Hepatocyte (in vitro differentiated cells): ENCODE results near the gene TMEM174. TPM values are rescaled to one million over a fixed set of nuclear protein-coding genes. Genes with fewer than 3 reads are reported as not detected.
A peak's percentile ranks its signal among the peaks of the same experiment; 100 is the strongest.

Experiments used
- DNase-seq: peaks from one replicate; pipeline ENCODE4 v3.0.0-alpha.2; 2016; ENCODE audit warnings: low spot score
- H2AFZ ChIP-seq: fragments of 200-600 bp; sonication (generic); 2 replicates; pipeline ENCODE4 v1.6.0; 2016; ENCODE audit warnings: antibody characterized with exemption, mild to moderate bottlenecking
- H3K27ac ChIP-seq: fragments of 200-600 bp; sonication (generic); 2 replicates; pipeline ENCODE4 v1.5.1; 2016; ENCODE audit warnings: mild to moderate bottlenecking
- H3K27me3 ChIP-seq: fragments of 200-600 bp; sonication (generic); 2 replicates; pipeline ENCODE4 v1.6.1; 2016
- H3K36me3 ChIP-seq: fragments of 200-600 bp; sonication (generic); replicated peaks from 2 replicates; pipeline ENCODE4 v1.5.1; 2016; ENCODE audit warnings: low read depth; ENCODE audit not compliant: insufficient read depth
- H3K4me1 ChIP-seq: fragments of 200-600 bp; sonication (generic); 2 replicates; pipeline ENCODE4 v1.5.1; 2016; ENCODE audit warnings: mild to moderate bottlenecking, moderate library complexity; ENCODE audit not compliant: insufficient read depth
- H3K4me2 ChIP-seq: fragments of 200-600 bp; sonication (generic); 2 replicates; pipeline ENCODE4 v1.6.0; 2016
- H3K4me3 ChIP-seq: fragments of 200-600 bp; sonication (generic); 2 replicates; pipeline ENCODE4 v1.5.1; 2016; ENCODE audit warnings: mild to moderate bottlenecking
- H3K79me2 ChIP-seq: fragments of 200-600 bp; sonication (generic); 2 replicates; pipeline ENCODE4 v1.6.0; 2017; ENCODE audit warnings: mild to moderate bottlenecking
- H3K9me2 ChIP-seq: fragments of 200-600 bp; sonication (generic); replicated peaks from 2 replicates; pipeline ENCODE4 v1.6.0; 2017; ENCODE audit warnings: mild to moderate bottlenecking; ENCODE audit not compliant: insufficient read depth
- H3K9me3 ChIP-seq: fragments of 200-600 bp; sonication (generic); 2 replicates; pipeline ENCODE4 v1.5.1; 2016; ENCODE audit warnings: low read depth, mild to moderate bottlenecking
- H4K20me1 ChIP-seq: fragments of 200-600 bp; sonication (generic); 2 replicates; pipeline ENCODE4 v1.6.0; 2016; ENCODE audit warnings: mild to moderate bottlenecking; ENCODE audit not compliant: insufficient read depth, poor library complexity, severe bottlenecking
- CTCF ChIP-seq: fragments of 200-600 bp; sonication (generic); IDR thresholded peaks from 2 replicates; pipeline ENCODE4 v1.5.1; 2016; ENCODE audit warnings: antibody characterized with exemption, mild to moderate bottlenecking; ENCODE audit not compliant: poor library complexity
- EZH2 ChIP-seq: fragments of 200-600 bp; sonication (generic); IDR thresholded peaks from 2 replicates; pipeline ENCODE4 v1.6.1; 2016; ENCODE audit warnings: antibody characterized with exemption, mild to moderate bottlenecking, borderline replicate concordance
- EZH2phosphoT487 ChIP-seq: fragments of 200-600 bp; sonication (generic); IDR thresholded peaks from one replicate; pipeline ENCODE4 v1.6.1; 2018; ENCODE audit warnings: antibody characterized with exemption, mild to moderate bottlenecking, low read depth, moderate library complexity; ENCODE audit not compliant: unreplicated experiment, severe bottlenecking
- WGBS: methylation state at CpG from one replicate; pipeline ENCODE4 v1.1.6; 2016; ENCODE audit warnings: low lambda C conversion rate; ENCODE audit errors: missing lambda C conversion rate; 5-methylcytosine and 5-hydroxymethylcytosine counted together
- polyA plus RNA-seq: library from polyadenylated mRNA; unstranded; fragments of >200 nt; fragmentation: Nextera tagmentation; extraction: Ambion mirVana; gene quantifications from 2 replicates; pipeline ENCODE4 v1.2.1, GENCODE V29; 2016
- total RNA-seq: library from RNA; depleted of rRNA; stranded (reverse); fragments of >200 nt; gene quantifications from 2 replicates; pipeline ENCODE4 v1.2.3, GENCODE V29; 2014

TMEM174 gene
- total and polyA plus RNA-seq, 2 experiments from 2014 or later = not detected

- no peak for DNase-seq
- H3K4me1 ChIP-seq = peaks cover 4% of the 10 kb centered on the region
- H4K20me1 ChIP-seq = no peaks in the 10 kb centered on the region
- no peaks in the 10 kb centered on the region for H3K36me3 ChIP-seq
- no peak overlapping the region for H3K4me2 ChIP-seq
- H3K4me3 ChIP-seq = no peak overlapping the region
- no peak overlapping the region for H3K27ac ChIP-seq
- H3K9me2 ChIP-seq = no peaks in the 10 kb centered on the region
- TF ChIP-seq CTCF (no peak), EZH2 (no peak), EZH2phosphoT487 (no peak)
- no peak overlapping the region for H2AFZ ChIP-seq
- no peaks in the 10 kb centered on the region for H3K9me3 ChIP-seq
- no peaks in the 10 kb centered on the region for H3K27me3 ChIP-seq
- H3K79me2 ChIP-seq = no peaks in the 10 kb centered on the region
Measured at GRCh38 chr5:73180566-73180965, 7.6 kb downstream of the TMEM174 start.

- peak overlapping the region; percentile 89 for H3K27ac ChIP-seq
- DNase-seq = no peak
- TF ChIP-seq EZH2 (no peak), EZH2phosphoT487 (no peak), CTCF (no peak)
Measured at GRCh38 chr5:73182307-73182706, 9.3 kb downstream of the TMEM174 start.

DNA sequence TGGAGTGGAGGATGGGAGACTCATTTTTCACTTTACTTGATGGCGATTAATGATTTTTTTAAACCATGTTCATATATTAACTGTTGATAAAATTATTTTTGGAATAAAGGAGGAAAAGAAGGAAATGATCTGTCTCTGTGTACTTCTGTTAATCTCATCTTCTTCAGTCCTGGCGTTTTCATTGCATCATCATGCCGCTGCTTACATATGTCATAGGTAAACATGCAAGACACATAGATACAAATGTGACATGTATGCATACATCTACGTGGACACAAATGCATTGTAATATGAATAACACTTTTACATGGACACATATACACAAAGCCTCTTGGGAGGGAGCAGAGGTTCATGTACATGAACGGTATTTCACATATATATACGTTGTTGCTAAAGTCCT, 10.0 kb downstream of the TMEM174 start:
- Histone ChIP-seq H3K4me2 (peak overlapping the region; percentile 52), H3K4me3 (no peak overlapping the region), H3K9me3 (no peaks in the 10 kb centered on the region), H3K4me1 (peaks cover 4% of the 10 kb centered on the region), H3K27me3 (no peaks in the 10 kb centered on the region), H2AFZ (no peak overlapping the region), H3K36me3 (no peaks in the 10 kb centered on the region), H4K20me1 (no peaks in the 10 kb centered on the region), H3K79me2 (no peaks in the 10 kb centered on the region), H3K27ac (peak overlapping the region; percentile 89), H3K9me2 (no peaks in the 10 kb centered on the region)
- DNase-seq = no peak
- WGBS = 79% methylated on average over 6 of the region's 6 CpGs
- TF ChIP-seq EZH2phosphoT487 (no peak), CTCF (no peak), EZH2 (no peak)

More at GRCh38 chr5:73182307-73182706, 9.3 kb downstream of the TMEM174 start:
- H3K79me2 ChIP-seq = no peaks in the 10 kb centered on the region
- H3K4me1 ChIP-seq = peaks cover 4% of the 10 kb centered on the region
- H3K36me3 ChIP-seq = no peaks in the 10 kb centered on the region
- peak overlapping the region; percentile 52 for H3K4me2 ChIP-seq
- H4K20me1 ChIP-seq = no peaks in the 10 kb centered on the region
- no peaks in the 10 kb centered on the region for H3K27me3 ChIP-seq
- no peak overlapping the region for H3K4me3 ChIP-seq
- no peaks in the 10 kb centered on the region for H3K9me2 ChIP-seq
- H2AFZ ChIP-seq = no peak overlapping the region
- no peaks in the 10 kb centered on the region for H3K9me3 ChIP-seq

DNA sequence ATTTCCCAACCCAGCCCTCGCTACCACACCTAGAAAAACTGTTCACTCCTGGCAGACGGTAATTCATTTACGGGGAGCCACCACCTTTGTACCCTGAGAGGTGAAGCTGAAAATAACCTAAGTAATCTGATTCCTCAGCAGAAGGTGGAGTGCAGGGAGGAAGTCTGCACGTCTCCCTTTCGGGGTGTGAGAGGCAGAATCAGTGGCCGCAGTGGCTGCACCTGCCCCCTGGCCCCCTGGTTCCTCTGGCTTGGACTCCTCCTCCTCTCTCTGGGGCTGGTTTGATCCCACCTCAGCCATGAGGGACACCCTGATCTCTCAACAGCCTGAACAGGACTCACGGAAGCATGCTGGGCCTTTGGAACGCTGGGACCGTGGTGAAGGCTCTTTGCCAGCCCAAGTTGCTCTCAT, 10.5 kb downstream of the TMEM174 start:
- Histone ChIP-seq H3K9me3 (no peaks in the 10 kb centered on the region), H3K36me3 (no peaks in the 10 kb centered on the region), H3K4me1 (peaks cover 4% of the 10 kb centered on the region), H3K9me2 (no peaks in the 10 kb centered on the region), H2AFZ (no peak overlapping the region), H3K4me3 (no peak overlapping the region), H3K4me2 (peak overlapping the region; percentile 52), H4K20me1 (no peaks in the 10 kb centered on the region), H3K27ac (peak overlapping the region; percentile 89), H3K27me3 (no peaks in the 10 kb centered on the region), H3K79me2 (no peaks in the 10 kb centered on the region)
- DNase-seq = peak; percentile 59
- TF ChIP-seq EZH2 (no peak), CTCF (no peak), EZH2phosphoT487 (no peak)
- WGBS = 63% methylated on average over 9 of the region's 9 CpGs
